GDM1 (cell line): Measurements from ENCODE around the gene SELPLG.
"Not testable (repeated sequence)": the region's sequence is repeated elsewhere in the genome, so short reads cannot be mapped to it uniquely, and the experiment has no call there.

Experiments used
- DNase-seq: peaks from one replicate; lab custom pipeline; 2025; lab: John Stamatoyannopoulos, UW

The SELPLG gene

GRCh38 chr12:108604208-108604941 lies 29.3 kb downstream of the SELPLG start:
- no peak for DNase-seq

GRCh38 chr12:108603743-108604142 lies 30.0 kb downstream of the SELPLG start:
- no peak for DNase-seq

- no peak for DNase-seq
These were observed 30.6 kb downstream of the SELPLG start for GRCh38 chr12:108602976-108603704.

GRCh38 chr12:108602209-108602705 lies 31.4 kb downstream of the SELPLG start:
- DNase-seq, result no peak

- DNase-seq, result no peak
These were observed 33.0 kb downstream of the SELPLG start for GRCh38 chr12:108600702-108601007.

- DNase-seq, result no peak
These were observed 33.6 kb downstream of the SELPLG start for GRCh38 chr12:108599948-108600701.

GRCh38 chr12:108599541-108599940 lies 34.2 kb downstream of the SELPLG start:
- DNase-seq, result no peak

GRCh38 chr12:108598553-108599250 lies 35.0 kb downstream of the SELPLG start:
- no peak for DNase-seq

- DNase-seq, result no peak
These were observed 35.9 kb downstream of the SELPLG start, which contains the start of gene TMEM119 for GRCh38 chr12:108597559-108598471. TMEM119 (minus strand) TSS chr12:108598084; CDS start chr12:108592383, 5,701 bp downstream.

- DNase-seq, result no peak
These were observed 36.7 kb downstream of the SELPLG start for GRCh38 chr12:108596854-108597558.

GRCh38 chr12:108595711-108596647 lies 37.7 kb downstream of the SELPLG start:
- no peak for DNase-seq

- DNase-seq, result no peak
These were observed 38.6 kb downstream of the SELPLG start for GRCh38 chr12:108594960-108595710.

- DNase-seq, result no peak
These were observed 39.3 kb downstream of the SELPLG start for GRCh38 chr12:108594323-108594903.

- no peak for DNase-seq
These were observed 41.4 kb downstream of the SELPLG start for GRCh38 chr12:108592033-108592909.

GRCh38 chr12:108591267-108591980 lies 42.3 kb downstream of the SELPLG start:
- no peak for DNase-seq

GRCh38 chr12:108590463-108590862 lies 43.2 kb downstream of the SELPLG start:
- DNase-seq, result not testable (repeated sequence)
